Panc1 (cell line): ENCODE measurements around the gene KDF1.
A peak's percentile ranks its signal among the peaks of the same experiment; 100 is the strongest.

Experiments
- CTCF ChIP-seq: fragments of 450-650 bp; IDR thresholded peaks from 2 replicates; pipeline ENCODE4 v1.5.1; 2017; ENCODE audit warnings: mild to moderate bottlenecking
- POLR2AphosphoS5 ChIP-seq: IDR thresholded peaks from 2 replicates; pipeline ENCODE4 v1.6.1; 2012; ENCODE audit warnings: mild to moderate bottlenecking, low read depth, low read length, moderate library complexity
- REST ChIP-seq, 2 experiments: IDR thresholded peaks; 2 replicates each; pipeline ENCODE4 v1.6.1; 2011 to 2012; ENCODE audit warnings: low read depth in 2 of 2, control low read depth in 1 of 2, low read length in 1 of 2, mild to moderate bottlenecking in 1 of 2, moderate library complexity in 1 of 2; ENCODE audit not compliant: insufficient read depth in 1 of 2

- TF ChIP-seq CTCF (no peak), REST (IDR thresholded peaks at IDR 0.05; ENCODE audit: insufficient read depth in 1 of 2, low read depth in 2 of 2, low read length in 1 of 2) (no peak), POLR2AphosphoS5 (peak; percentile 86)
Observed at GRCh38 chr1:26921540-26922430, 38.5 kb downstream of the KDF1 start, which contains the start of gene NUDC.
